ENCODE results near the gene LAYN.

The LAYN gene

DNA sequence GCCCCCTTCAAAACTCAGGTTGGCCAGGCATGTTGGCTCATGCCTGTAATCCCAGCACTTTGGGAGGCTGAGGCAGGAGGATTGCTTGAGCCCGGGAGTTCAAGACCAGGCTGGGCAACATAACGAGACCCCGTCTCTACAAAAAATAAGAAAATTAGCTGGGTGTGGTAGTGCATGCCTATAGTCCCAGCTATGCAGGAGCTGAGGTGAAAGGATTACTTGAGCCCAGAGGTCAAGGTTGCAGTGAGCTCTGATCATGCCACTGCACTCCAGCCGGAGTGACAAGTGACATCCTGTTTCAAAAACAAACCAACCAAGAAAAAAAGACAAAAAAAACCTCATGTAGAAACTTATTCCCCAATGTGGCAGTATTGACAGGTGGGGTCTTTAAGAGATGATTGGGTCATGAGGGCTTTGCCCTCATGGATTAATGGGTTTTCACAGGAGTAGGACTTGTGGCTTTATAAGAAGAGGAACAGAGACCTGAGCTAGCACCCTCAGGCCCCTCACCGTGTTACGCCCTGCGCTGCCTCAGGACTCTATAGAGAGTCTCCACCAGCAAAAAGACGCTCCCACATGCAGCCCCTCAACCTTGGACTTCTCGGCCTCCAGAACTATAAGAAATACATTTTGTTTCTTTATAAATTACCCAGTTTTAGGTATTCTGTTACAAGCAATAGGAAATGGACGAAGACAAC lies 22.3 kb downstream of the LAYN start:
- DNase-seq (ENCODE audit: low read depth) = no peak

DNA sequence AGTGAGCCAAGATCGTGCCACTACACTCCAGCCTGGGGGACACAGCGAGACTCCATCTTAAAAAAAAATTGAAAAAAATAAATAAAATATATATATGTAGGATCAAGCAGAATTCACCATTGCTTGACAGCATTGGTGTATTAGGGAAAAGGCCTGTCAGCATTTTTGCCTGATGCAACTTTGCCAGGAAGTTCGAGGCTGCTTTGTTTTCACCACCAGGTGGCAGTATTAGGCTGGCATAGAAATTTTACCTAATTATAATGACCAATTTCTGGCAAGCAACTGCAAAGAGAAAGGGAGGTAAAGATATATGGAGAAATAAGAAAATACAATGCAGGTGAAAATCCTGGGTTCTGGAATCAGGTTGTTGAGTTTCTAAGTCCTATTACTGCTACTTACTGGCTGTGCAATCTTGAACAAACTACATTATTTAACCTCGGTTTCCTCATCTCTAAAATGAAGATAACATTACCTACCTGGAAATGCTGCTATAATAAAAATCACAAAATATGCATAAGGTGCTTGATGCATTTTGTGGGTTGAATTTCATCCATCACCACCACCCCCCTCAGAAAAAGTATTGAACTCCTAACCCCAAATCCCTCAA lies 24.7 kb downstream of the LAYN start:
- peak; percentile 48 for DNase-seq (ENCODE audit: low read depth)

DNA sequence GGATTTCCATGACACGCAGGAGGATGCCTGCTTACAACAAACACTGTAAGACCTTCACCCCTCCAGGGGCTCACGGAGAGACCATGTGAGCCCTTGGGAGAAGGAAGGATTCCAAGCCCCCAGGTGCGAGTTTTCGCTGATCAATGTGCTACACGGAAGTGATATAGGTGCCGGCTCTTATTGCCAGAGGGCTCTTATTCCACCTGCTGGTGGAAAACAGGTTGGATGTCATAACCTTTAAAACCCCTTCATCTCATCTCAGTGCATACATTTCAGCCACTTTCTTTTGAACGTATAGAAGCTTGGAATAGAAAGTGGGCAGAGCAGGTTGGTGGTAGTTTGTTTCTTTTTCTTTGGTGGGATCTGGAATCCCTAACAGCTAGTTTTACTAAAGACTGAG lies 25.8 kb downstream of the LAYN start:
- no peak for DNase-seq (ENCODE audit: low read depth)

- DNase-seq (ENCODE audit: low read depth) = no peak
These were observed 29.0 kb downstream of the LAYN start for GRCh38 chr11:111569476-111569875.

DNA sequence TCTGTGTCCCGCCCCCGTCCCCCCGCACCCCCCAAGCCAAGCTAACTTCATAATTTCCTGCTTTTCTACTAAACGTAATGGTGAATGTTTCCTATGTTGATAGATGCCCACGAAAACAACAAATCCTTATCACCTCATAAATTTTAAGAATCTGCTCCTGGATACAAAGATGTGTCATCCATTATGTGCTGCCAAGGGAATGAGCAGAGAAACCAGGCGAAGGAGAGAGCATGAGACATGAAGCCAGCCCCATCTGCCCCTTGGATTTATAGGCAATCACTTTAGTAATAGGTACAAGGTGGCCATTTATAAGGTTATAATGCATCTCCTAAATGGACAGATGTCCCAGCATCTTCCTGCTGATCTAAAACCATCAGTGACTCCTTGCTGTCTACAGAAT lies 30.3 kb downstream of the LAYN start:
- DNase-seq (ENCODE audit: low read depth) = no peak

DNA sequence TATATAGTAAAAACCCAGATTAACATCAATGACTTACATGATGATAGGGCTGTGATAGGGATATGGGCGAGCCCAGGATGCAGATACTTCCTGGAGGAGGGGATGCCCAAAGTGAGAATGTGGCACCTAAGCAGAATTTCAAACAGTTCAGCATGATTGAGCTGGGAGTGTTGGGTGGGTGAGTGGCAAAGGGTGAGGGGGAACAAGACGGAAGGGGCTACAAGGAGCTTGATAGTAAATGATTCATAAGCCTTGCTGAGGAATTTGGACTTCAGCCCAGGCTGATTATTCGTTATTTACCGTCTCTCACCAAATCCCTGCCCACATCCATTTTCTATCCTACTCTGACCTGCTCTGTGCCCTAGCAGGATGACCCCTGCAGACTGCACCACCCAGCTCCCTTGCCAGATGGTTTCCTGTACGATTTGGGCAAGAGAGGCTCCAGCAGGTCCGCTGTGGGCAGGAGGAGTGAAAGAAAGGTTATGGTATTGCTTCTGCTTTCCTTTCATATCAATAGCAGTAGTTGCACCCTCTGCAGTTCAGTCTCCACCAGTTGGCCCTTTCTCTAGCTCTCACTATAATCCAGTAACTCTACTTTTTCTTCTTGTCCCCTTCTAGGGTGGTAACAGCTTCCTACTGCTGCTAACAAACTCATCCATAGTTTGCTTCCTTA lies 31.4 kb downstream of the LAYN start:
- DNase-seq (ENCODE audit: low read depth) = no peak

- DNase-seq (ENCODE audit: low read depth) = no peak
These were observed 32.1 kb downstream of the LAYN start for GRCh38 chr11:111572581-111572980.

- DNase-seq (ENCODE audit: low read depth) = no peak
These were observed 33.3 kb downstream of the LAYN start for GRCh38 chr11:111573821-111574249.

- no peak for DNase-seq (ENCODE audit: low read depth)
These were observed 34.1 kb downstream of the LAYN start for GRCh38 chr11:111574373-111575225.

DNA sequence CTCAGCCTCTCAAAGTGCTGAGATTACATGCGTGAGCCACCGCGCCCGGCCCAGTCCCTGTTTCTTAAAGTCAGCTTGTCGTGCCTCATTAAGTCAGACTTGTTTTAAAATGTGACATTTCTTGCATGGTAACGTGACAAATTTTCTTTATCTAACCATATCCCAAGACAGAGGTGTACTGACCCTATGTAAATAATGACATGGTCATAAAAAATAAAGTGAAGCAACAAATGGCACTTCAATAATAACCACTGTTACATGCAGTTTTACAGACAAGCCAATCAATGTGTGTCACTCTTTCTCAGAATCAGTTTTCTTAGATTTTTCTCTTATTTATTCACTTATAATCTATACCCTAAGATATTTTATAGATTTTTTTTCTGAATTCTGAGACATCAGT lies 35.2 kb downstream of the LAYN start:
- no peak for DNase-seq (ENCODE audit: low read depth)

DNA sequence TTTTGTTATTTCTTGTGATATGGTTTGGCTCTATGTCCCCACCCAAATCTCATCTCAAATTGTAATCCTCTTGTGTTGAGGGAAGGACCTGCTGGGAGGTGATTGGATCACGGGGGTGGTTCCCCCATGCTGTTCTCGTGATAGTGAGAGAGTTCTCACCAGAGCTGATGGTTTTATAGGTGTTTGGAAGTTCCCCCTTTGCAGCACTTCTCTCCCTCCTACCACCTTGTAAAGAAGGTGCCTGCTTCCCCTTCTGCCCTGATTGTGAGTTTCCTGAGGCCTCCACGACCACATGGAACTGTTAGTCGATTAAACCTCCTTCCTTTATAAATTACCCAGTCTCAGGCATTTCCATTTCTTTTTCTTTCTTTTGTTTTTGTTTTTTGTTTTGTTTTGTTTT lies 37.3 kb downstream of the LAYN start:
- DNase-seq (ENCODE audit: low read depth) = no peak

- no peak for DNase-seq (ENCODE audit: low read depth)
These were observed 40.8 kb downstream of the LAYN start for GRCh38 chr11:111581341-111581740.

- DNase-seq (ENCODE audit: low read depth) = no peak
These were observed 41.6 kb downstream of the LAYN start for GRCh38 chr11:111582163-111582562.

- DNase-seq (ENCODE audit: low read depth) = no peak
These were observed 42.4 kb downstream of the LAYN start for GRCh38 chr11:111582881-111583280.

DNA sequence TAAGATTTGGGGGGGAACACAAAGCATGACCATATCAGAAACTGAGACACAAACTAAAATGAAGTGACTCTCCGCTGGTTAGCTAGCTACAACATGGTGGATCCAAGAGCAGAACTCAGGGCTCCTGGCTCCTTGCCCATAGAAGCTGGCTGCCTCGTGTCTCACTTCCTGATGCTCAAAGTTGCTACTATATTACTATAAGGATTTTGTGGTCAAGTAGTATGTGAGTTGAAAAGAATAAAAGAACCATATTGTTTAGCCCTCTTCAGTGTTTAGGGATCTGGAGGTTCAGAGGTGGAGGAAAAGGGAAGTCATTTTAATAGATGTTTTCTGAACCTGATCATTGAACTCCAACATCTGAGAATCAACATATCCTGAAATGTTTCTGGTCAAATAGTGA lies 44.9 kb downstream of the LAYN start:
- DNase-seq (ENCODE audit: low read depth) = no peak

DNA sequence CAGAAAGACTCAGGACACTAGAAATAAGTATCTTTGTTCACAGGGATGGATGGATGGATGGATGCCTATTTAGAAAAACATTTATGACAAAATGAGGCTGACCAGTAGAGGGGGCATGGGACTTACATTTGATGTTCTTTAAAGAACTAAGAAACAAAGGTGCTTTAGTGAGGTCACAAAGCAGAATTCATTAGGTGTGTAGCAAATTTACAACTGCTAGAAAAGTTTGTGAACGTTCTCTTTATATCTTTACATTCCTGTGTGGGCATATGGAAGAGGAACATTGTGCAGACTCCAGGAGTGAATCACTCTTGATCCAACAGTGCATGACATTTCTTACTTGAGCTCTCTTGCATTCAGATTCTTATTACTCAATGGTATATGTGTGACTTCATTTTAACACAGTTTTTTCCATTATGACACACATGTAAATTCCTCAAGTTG lies 45.9 kb downstream of the LAYN start:
- peak; percentile 31 for DNase-seq (ENCODE audit: low read depth)

GRCh38 chr11:111589114-111589513 lies 48.6 kb downstream of the LAYN start:
- DNase-seq (ENCODE audit: low read depth) = no peak

GRCh38 chr11:111589886-111590499 lies 49.5 kb downstream of the LAYN start:
- DNase-seq (ENCODE audit: low read depth) = no peak

- no peak for DNase-seq (ENCODE audit: low read depth)
These were observed 50.9 kb downstream of the LAYN start for GRCh38 chr11:111591187-111591960.

- DNase-seq (ENCODE audit: low read depth) = no peak
These were observed 52.0 kb downstream of the LAYN start for GRCh38 chr11:111592491-111592890.

GRCh38 chr11:111596319-111596718 lies 55.8 kb downstream of the LAYN start:
- no peak for DNase-seq (ENCODE audit: low read depth)

All from stimulated activated CD4-positive, alpha-beta T cell treated with anti-CD3 and anti-CD28 coated beads, Interleukin-2, amount 100 ng/mL, for 4 hours (primary cell).